ENCODE data around the gene COL12A1.

COL12A1 gene

DNA sequence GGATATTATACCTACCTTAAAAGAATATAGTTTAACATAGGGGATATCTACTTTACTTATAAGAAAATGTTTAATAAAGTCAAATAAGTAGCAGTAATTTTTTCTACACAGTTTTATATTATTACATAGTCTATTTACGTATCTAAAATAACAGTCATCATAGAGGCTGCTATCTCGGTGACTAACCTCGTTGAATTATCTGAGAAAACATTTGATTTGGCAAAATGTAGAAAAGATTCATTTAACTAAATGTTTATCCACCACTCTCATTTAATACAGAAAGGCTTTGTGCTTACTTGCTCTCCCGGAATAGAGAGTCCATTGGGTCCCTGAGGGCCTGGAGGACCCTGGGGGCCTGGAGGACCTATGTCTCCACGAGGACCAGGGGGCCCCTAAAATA, 103.6 kb downstream of the COL12A1 start:
- no peak overlapping the region for H3K27ac ChIP-seq (replicated peaks)
- no peak for TF ChIP-seq GABPA (IDR thresholded peaks at IDR 0.05; ENCODE audit: low read depth)
- no peak for DNase-seq (ENCODE audit: low read depth in 1 of 2, low spot score in 1 of 2)
- H3K27me3 ChIP-seq (ENCODE audit: insufficient read depth, poor library complexity, severe bottlenecking), result no peaks in the 10 kb centered on the region
- H3K4me3 ChIP-seq (replicated peaks; ENCODE audit: insufficient read depth, low read length), result no peak overlapping the region

DNA sequence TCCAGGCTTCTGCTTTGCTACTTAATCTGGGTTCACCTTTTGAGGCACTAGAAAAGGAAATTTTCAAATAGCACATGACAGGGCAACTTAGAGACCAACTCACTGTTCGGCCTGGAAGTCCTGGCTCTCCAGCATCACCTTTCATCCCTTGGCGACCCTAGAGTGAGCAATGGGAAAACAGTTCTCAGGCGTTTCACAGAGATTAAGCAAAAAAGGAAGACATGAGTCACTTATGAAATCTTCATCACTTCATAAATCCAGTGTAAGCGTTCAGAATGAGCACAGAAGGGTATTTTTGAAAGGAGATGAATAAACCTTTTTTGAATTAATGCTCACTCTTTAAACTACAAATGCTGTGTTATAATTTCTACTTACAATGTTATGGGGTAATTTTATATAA, 104.0 kb downstream of the COL12A1 start:
- Histone ChIP-seq H3K27ac (replicated peaks) (no peak overlapping the region), H3K4me3 (replicated peaks; ENCODE audit: insufficient read depth, low read length) (no peak overlapping the region), H3K27me3 (ENCODE audit: insufficient read depth, poor library complexity, severe bottlenecking) (no peaks in the 10 kb centered on the region)
- no peak for DNase-seq (ENCODE audit: low read depth in 1 of 2, low spot score in 1 of 2)
- no peak for TF ChIP-seq POLR2AphosphoS5 (IDR thresholded peaks at IDR 0.05; ENCODE audit: low read depth)
- TF ChIP-seq, protein P1, sequence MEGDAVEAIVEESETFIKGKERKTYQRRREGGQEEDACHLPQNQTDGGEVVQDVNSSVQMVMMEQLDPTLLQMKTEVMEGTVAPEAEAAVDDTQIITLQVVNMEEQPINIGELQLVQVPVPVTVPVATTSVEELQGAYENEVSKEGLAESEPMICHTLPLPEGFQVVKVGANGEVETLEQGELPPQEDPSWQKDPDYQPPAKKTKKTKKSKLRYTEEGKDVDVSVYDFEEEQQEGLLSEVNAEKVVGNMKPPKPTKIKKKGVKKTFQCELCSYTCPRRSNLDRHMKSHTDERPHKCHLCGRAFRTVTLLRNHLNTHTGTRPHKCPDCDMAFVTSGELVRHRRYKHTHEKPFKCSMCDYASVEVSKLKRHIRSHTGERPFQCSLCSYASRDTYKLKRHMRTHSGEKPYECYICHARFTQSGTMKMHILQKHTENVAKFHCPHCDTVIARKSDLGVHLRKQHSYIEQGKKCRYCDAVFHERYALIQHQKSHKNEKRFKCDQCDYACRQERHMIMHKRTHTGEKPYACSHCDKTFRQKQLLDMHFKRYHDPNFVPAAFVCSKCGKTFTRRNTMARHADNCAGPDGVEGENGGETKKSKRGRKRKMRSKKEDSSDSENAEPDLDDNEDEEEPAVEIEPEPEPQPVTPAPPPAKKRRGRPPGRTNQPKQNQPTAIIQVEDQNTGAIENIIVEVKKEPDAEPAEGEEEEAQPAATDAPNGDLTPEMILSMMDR (IDR thresholded peaks at IDR 0.05; ENCODE audit: insufficient read depth, low read length), result no peak
- TF ChIP-seq SPI1 (IDR thresholded peaks at IDR 0.05; ENCODE audit: borderline replicate concordance, low read depth), result no peak
- TF ChIP-seq GABPA (IDR thresholded peaks at IDR 0.05; ENCODE audit: low read depth), result no peak
- TF ChIP-seq, protein P2, sequence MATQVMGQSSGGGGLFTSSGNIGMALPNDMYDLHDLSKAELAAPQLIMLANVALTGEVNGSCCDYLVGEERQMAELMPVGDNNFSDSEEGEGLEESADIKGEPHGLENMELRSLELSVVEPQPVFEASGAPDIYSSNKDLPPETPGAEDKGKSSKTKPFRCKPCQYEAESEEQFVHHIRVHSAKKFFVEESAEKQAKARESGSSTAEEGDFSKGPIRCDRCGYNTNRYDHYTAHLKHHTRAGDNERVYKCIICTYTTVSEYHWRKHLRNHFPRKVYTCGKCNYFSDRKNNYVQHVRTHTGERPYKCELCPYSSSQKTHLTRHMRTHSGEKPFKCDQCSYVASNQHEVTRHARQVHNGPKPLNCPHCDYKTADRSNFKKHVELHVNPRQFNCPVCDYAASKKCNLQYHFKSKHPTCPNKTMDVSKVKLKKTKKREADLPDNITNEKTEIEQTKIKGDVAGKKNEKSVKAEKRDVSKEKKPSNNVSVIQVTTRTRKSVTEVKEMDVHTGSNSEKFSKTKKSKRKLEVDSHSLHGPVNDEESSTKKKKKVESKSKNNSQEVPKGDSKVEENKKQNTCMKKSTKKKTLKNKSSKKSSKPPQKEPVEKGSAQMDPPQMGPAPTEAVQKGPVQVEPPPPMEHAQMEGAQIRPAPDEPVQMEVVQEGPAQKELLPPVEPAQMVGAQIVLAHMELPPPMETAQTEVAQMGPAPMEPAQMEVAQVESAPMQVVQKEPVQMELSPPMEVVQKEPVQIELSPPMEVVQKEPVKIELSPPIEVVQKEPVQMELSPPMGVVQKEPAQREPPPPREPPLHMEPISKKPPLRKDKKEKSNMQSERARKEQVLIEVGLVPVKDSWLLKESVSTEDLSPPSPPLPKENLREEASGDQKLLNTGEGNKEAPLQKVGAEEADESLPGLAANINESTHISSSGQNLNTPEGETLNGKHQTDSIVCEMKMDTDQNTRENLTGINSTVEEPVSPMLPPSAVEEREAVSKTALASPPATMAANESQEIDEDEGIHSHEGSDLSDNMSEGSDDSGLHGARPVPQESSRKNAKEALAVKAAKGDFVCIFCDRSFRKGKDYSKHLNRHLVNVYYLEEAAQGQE (IDR thresholded peaks at IDR 0.05; ENCODE audit: insufficient replicate concordance, low read depth), result no peak

DNA sequence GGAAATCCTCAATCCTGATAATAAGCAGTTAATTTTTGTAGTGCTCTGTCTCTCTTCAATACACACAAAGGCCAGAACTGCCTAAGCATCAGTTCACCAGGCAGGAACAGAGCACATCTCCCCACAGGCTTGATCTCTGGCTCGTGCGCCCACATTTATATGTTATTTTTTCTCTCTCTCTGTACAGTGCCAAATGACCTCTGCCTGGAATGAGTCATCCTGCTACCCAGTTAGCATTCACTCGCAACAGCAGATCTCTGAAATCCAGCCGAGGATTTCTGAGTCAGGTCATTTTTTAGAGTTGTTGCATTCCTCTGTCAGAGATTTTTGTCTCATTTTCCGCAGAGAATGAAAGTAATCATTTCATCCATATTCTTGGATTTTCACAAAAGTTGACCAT, 107.1 kb downstream of the COL12A1 start:
- DNase-seq (ENCODE audit: low read depth in 1 of 2, low spot score in 1 of 2), result no peak
- TF ChIP-seq POLR2AphosphoS5 (IDR thresholded peaks at IDR 0.05; ENCODE audit: low read depth) (no peak), GABPA (IDR thresholded peaks at IDR 0.05; ENCODE audit: low read depth) (no peak), SPI1 (IDR thresholded peaks at IDR 0.05; ENCODE audit: borderline replicate concordance, low read depth) (no peak)
- TF ChIP-seq, protein P2 (IDR thresholded peaks at IDR 0.05; ENCODE audit: insufficient replicate concordance, low read depth), result no peak
- TF ChIP-seq, protein P1 (IDR thresholded peaks at IDR 0.05; ENCODE audit: insufficient read depth, low read length), result no peak
- Histone ChIP-seq H3K27ac (replicated peaks) (no peak overlapping the region), H3K4me3 (replicated peaks; ENCODE audit: insufficient read depth, low read length) (no peak overlapping the region), H3K27me3 (ENCODE audit: insufficient read depth, poor library complexity, severe bottlenecking) (no peaks in the 10 kb centered on the region)

DNA sequence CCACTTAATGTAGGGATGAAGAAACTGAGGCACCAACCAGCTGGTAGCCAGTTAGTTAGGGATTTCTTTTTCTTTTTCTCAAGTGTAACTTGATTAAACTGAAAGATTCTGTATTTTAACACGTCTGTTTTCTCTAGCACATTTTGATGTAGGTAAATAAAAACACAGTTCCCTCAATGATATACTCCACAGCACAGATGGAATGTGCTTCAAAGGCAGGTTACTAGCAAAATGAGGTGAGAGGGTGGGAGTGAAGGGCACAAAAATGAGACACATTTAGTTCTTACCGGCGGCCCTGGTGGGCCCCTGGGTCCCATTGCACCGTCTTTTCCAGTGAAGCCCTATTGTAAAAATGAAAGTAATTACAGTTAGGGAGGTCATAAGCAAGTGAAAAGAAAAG, 108.9 kb downstream of the COL12A1 start:
- Histone ChIP-seq H3K27ac (replicated peaks) (no peak overlapping the region), H3K27me3 (ENCODE audit: insufficient read depth, poor library complexity, severe bottlenecking) (no peaks in the 10 kb centered on the region), H3K4me3 (replicated peaks; ENCODE audit: insufficient read depth, low read length) (no peak overlapping the region)
- DNase-seq (ENCODE audit: low read depth in 1 of 2, low spot score in 1 of 2), result no peak
- no peak for TF ChIP-seq GABPA (IDR thresholded peaks at IDR 0.05; ENCODE audit: low read depth)
- TF ChIP-seq POLR2AphosphoS5 (IDR thresholded peaks at IDR 0.05; ENCODE audit: low read depth), result no peak
- TF ChIP-seq, protein P2 (IDR thresholded peaks at IDR 0.05; ENCODE audit: insufficient replicate concordance, low read depth), result no peak
- TF ChIP-seq SPI1 (IDR thresholded peaks at IDR 0.05; ENCODE audit: borderline replicate concordance, low read depth), result no peak
- TF ChIP-seq, protein P1 (IDR thresholded peaks at IDR 0.05; ENCODE audit: insufficient read depth, low read length), result no peak

All from HL-60 (cell line).